Muscle of arm (tissue), 12 donors: ENCODE measurements around the gene TRAPPC14. TPM values are rescaled to one million over a fixed set of nuclear protein-coding genes. Genes with fewer than 3 reads are reported as not detected.

Experiments
- polyA plus RNA-seq, 12 donors: library from polyadenylated mRNA; unstranded; fragments of 120-200 nt; gene quantifications; one replicate each; pipeline ENCODE4 v1.2.1, GENCODE V29; 2013; ENCODE audit not compliant: insufficient read length in 12 of 12

Gene TRAPPC14
- polyA plus RNA-seq, 12 donors: 7.1 to 20.3 (median 9.6) TPM; not detected in 1

Other genes with a start within 250 kb of the TRAPPC14 start
- 10 to 100 TPM in 11 of 12 donors, not detected in 1; 14.4 to 24.5 (median 16.4) TPM for gene TRIM4, start 239.2 kb downstream of the TRAPPC14 start, polyA plus RNA-seq
- under 1 TPM in 10 of 12 donors, not detected in 2; 0.18 to 0.70 (median 0.38) TPM for gene GJC3, start 229.1 kb downstream of the TRAPPC14 start, polyA plus RNA-seq
- 1 to 10 TPM in 2 of 12 donors, under 1 TPM in 7, not detected in 3; 0.57 to 1.6 (median 0.69) TPM for gene AZGP1, start 182.7 kb downstream of the TRAPPC14 start, polyA plus RNA-seq
- 10 to 100 TPM; 24.6 to 64.8 (median 33.1) TPM for gene ZKSCAN1, start 143.1 kb downstream of the TRAPPC14 start, polyA plus RNA-seq
- 10 to 100 TPM in 11 of 12 donors, not detected in 1; 13.2 to 17.9 (median 15.2) TPM for gene ZSCAN21, start 108.9 kb downstream of the TRAPPC14 start, polyA plus RNA-seq
- gene ZNF3, start 77.0 kb downstream of the TRAPPC14 start, polyA plus RNA-seq: 10 to 100 TPM in 11 of 12 donors, not detected in 1; 19.9 to 34.7 (median 27.9) TPM
- gene COPS6, start 69.8 kb downstream of the TRAPPC14 start, polyA plus RNA-seq: 100 to 1,000 TPM in 2 of 12 donors, 10 to 100 TPM in 9, not detected in 1; 81.5 to 222 (median 91.3) TPM
- gene MCM7, start 57.3 kb downstream of the TRAPPC14 start, polyA plus RNA-seq: 10 to 100 TPM in 11 of 12 donors, not detected in 1; 55.3 to 95.5 (median 71.4) TPM
- 10 to 100 TPM in 11 of 12 donors, not detected in 1; 13.9 to 25.7 (median 22.2) TPM for gene AP4M1, start 57.1 kb downstream of the TRAPPC14 start, polyA plus RNA-seq
- gene TAF6, start 39.4 kb downstream of the TRAPPC14 start, polyA plus RNA-seq: 10 to 100 TPM in 11 of 12 donors, not detected in 1; 30.6 to 46.7 (median 35.1) TPM
- gene CNPY4, start 39.1 kb downstream of the TRAPPC14 start, polyA plus RNA-seq: 10 to 100 TPM in 11 of 12 donors, not detected in 1; 28.6 to 50.9 (median 38.8) TPM
- gene MBLAC1, start 31.8 kb downstream of the TRAPPC14 start, polyA plus RNA-seq: 1 to 10 TPM in 3 of 12 donors, under 1 TPM in 7, not detected in 2; 0.37 to 1.8 (median 0.76) TPM
- gene LAMTOR4, start 9.8 kb downstream of the TRAPPC14 start, polyA plus RNA-seq: 100 to 1,000 TPM in 1 of 12 donors, 10 to 100 TPM in 10, not detected in 1; 51.2 to 100 (median 59.3) TPM
- 10 to 100 TPM in 7 of 12 donors, 1 to 10 TPM in 4, not detected in 1; 8.0 to 23.3 (median 10.7) TPM for gene GAL3ST4, start 9.9 kb upstream of the TRAPPC14 start, polyA plus RNA-seq
- 10 to 100 TPM in 1 of 12 donors, 1 to 10 TPM in 10, not detected in 1; 4.0 to 13.7 (median 6.0) TPM for gene GPC2, start 18.7 kb upstream of the TRAPPC14 start, polyA plus RNA-seq
- gene STAG3, start 19.2 kb upstream of the TRAPPC14 start, polyA plus RNA-seq: 10 to 100 TPM in 9 of 12 donors, 1 to 10 TPM in 2, not detected in 1; 7.3 to 36.0 (median 18.6) TPM
- gene PVRIG, start 61.2 kb upstream of the TRAPPC14 start, polyA plus RNA-seq: 10 to 100 TPM in 2 of 12 donors, 1 to 10 TPM in 8, not detected in 2; 1.3 to 12.0 (median 6.4) TPM
- gene SPDYE3, start 149.0 kb upstream of the TRAPPC14 start, polyA plus RNA-seq: 1 to 10 TPM in 10 of 12 donors, not detected in 2; 5.4 to 8.7 (median 6.4) TPM
- gene PILRB, start 199.4 kb upstream of the TRAPPC14 start, polyA plus RNA-seq: 10 to 100 TPM in 10 of 12 donors, 1 to 10 TPM in 1, not detected in 1; 9.9 to 55.1 (median 19.1) TPM
- 1 to 10 TPM in 10 of 12 donors, not detected in 2; 1.6 to 9.3 (median 2.5) TPM for gene PILRA, start 214.8 kb upstream of the TRAPPC14 start, polyA plus RNA-seq